Measurements from ENCODE around the gene ZNF571.

Gene ZNF571

DNA sequence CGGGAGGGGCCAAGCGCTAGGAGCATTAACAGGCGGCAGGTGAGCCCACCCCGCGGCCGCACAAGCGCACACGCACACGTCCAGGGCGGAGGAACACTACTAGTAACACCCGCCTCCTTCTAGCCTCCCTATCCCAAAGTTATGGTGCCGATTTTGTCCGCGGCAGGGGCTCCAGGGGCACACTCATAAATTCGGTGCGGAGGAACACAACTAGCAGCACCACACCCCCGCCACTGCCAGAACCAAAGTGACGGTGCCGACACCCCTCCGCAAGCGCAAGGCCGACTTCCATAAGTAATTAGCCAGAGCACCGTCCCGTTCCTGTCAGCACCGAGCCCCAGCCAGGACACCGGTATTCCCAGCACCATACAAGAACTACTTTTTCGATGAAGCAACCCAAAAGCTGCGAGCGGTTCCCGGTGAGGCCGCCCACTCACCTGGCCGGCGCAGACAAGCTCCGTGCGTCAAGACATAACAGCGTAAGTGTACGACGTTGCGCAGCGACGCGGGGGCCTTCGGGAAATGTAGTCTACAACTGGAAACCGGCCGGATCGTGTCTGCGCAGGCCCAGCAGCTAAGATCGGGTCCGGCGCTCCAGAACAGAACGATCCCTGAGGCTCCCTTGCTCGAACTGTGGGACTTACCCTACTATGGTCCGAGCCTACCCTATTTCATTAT, at the start of gene ZNF571, which contains the start of gene ZNF540:
Gene ZNF571, minus strand, starts transcription at position 489 of the 678 bp plus-strand sequence. CDS start 8,116 bp downstream, outside the sequence.
Gene ZNF540, plus strand, starts transcription at position 573 of the 678 bp plus-strand sequence. CDS start 3,572 bp downstream, outside the sequence.
- peak; percentile 93 for DNase-seq

GRCh38 chr19:37635076-37636056, 40.8 kb upstream of the ZNF571 start:
- DNase-seq = no peak

DNA sequence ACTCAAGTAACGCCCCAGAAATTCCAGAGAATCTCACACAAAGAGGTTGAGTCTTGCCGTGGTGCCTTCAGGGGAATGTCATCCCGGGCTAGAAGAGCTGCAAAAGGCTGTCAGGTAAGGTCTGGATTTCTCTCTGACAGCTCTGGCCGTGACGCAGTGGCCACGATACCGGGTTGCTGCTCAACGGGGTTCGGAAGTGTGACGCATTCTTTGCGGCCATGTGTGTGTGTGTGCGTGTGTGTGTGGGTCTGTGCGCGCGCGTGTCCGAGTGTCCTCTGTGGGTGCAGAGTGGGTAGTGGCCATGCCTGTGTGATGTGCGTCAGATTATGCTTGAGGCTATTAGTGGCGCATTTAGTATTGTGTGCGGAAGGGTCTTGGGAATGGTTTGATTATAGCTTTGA, 390 bp upstream of the ZNF571 start:
- DNase-seq = peak; percentile 53

GRCh38 chr19:37593996-37594303, 642 bp downstream of the ZNF571 start:
- no peak for DNase-seq

GRCh38 chr19:37583340-37583739, 11.3 kb downstream of the ZNF571 start:
- no peak for DNase-seq

- no peak for DNase-seq
These were observed 22.4 kb downstream of the ZNF571 start for GRCh38 chr19:37572203-37572602.

DNA sequence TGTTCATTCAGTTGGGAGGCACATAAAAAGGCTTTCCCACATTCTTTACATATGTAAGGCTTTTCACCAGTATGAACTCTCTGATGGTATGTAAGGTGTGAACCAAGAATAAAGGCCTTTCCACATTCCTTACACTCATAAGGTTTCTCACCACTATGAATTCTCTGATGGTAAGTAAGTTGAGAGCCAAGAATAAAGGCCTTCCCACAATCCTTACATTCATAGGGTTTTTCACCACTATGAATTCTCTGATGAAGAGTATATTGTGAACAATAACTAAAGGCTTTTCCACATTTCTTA, 29.3 kb downstream of the ZNF571 start:
- DNase-seq = no peak

DNA sequence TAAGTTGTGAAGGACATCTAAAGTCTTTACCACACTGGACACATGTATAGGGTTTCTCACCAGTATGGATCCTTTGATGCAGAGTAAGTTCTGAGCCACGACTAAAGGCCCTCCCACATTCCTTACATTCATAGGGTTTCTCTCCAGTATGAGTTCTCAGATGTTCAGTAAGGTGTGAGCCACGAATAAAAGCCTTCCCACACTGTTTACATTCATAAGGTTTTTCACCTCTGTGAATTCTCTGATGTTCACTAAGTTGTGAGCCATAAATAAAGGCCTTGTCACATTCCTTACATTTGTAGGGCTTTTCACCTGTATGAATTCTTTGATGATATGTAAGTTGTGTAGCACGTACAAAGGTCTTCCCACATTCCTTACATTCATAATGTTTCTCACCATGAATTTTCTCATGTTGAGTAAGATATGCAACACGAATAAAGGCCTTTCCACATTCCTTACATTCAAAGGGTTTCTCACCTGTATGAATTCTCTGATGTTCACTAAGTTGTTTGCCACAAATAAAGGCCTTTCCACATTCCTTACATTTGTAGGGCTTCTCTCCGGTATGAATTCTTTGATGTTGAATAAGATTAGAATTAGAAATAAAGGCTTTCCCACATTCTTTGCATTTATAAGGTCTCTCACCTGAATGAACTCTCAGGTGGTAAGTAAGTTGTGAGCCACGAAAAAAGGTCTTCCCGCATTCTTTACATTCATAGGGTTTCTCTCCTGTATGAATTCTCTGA, 29.8 kb downstream of the ZNF571 start:
- no peak for DNase-seq

GRCh38 chr19:37563518-37563917, 31.1 kb downstream of the ZNF571 start:
- no peak for DNase-seq

- no peak for DNase-seq
These were observed 43.2 kb downstream of the ZNF571 start for GRCh38 chr19:37551129-37551993.

GRCh38 chr19:37537391-37537947, 57.1 kb downstream of the ZNF571 start:
- no peak for DNase-seq

- no peak for DNase-seq
These were observed 74.7 kb downstream of the ZNF571 start for GRCh38 chr19:37519890-37520289.
